HG03378 (cell line): Measurements from ENCODE around the gene PCDH9.

Source experiments
- ATAC-seq: cut with Tn5 transposase; IDR thresholded peaks from one replicate; pipeline ENCODE4 v1.9.1; 2021; ENCODE audit warnings: mild to moderate bottlenecking, moderate library complexity; ENCODE audit not compliant: unreplicated experiment

The PCDH9 gene

DNA sequence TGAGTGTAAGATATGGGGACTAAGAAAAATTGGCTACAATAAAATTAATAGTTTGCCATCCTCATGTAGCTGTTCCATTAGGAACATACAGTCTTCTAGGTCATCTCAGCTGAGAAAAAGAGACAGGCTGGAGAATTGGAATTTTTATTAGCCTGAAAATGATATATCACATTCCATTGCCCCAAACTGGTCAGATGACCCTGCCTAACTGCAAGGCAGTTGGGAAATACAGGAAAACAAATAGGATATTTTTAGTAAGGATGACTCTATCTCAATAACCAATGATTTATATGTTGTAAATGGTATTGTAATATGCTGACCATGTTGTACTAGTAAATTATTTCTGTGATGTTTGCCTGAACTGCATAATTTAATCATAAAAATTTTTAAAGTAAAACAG, 673.8 kb downstream of the PCDH9 start:
- ATAC-seq = no peak

DNA sequence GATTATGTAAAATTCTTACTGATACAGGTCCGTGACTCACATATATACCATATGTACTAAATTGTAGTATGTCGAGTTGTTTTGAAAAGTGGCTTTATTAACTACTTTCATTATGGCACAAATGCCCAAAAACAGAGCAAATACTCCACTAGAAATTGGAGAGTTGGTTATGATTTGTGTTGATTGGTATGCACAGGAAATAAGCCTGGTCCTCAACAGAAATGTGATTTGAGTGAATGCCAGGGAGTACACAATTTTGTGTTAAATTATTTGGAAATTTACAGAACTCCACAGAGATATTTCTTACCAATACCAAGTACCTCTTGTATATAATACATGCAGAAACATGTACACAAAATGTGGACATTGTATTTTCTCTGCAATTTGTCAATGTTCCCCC, 676.7 kb downstream of the PCDH9 start:
- no peak for ATAC-seq

DNA sequence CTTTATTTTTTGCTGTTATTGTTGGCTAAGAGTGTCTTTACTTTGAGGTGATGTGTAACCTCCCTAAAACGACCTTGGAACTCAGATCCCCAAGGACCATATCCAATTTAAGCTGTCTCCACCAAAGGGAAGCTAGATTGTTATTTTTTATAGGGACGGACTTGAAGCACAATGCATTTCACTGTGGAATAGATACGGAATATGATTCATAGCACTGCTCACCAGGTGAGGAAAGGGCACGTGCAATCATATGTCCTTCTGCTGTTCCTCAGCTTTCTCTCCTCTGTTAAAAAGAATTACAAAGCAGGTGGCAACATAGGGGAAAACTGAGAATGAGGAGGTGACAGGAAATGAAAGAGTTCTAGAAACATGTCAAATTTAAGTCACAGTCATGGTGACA, 679.0 kb downstream of the PCDH9 start:
- ATAC-seq = no peak

DNA sequence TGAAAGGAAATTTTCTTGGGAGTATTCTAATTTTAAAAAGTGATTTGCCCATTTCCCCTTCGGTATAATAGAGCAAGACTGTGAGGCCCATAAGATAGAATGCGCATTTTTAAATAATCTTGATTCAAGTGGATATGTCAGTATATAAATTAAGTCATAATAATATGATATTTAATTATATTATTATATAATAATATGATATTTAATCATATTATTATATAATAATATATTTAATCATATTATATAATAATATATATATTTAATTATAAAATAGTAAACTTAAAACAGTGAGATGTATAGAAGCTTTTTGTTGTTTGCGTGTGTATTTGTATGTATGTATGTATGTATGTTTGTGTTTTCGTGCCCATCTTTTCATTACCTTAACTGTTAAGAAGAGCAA, 682.5 kb downstream of the PCDH9 start:
- ATAC-seq = no peak

DNA sequence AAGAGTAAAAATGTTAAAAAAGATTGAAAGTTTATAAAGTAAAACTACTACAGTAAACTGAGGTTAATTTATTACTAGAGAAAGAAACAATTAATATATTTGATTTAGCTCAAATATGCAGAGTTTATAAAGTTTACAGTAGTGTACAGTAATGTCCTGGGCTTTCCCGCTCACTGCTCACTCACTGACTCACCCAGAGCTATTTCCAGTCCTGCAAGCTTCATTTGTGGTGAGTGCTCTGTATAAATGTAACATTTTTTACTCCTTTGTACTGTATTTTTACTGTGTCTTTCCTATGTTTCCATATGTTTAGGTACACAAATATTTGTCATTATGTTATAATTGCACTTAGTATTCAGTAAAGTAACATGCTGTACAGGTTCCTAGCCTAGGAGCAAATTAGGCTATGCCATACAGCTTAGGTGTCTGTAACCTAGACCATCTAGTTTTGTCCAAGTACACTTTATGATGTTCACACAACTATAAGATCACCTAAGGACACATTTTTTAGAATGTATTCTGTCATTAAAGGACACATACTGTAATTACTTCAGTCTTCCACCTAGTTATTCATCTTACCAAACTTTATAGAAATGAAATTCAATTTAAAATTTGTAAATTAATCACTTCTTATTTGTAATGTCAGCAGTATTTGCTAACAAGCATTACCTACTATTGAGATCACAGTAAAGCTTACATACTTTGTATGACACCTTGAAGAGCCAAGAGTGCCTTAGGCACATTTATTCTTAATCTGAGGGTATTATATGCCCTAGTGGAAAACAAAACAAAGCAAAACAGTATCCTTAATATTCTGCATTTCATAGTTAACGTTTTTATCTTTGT, 683.4 kb downstream of the PCDH9 start:
- ATAC-seq = no peak

DNA sequence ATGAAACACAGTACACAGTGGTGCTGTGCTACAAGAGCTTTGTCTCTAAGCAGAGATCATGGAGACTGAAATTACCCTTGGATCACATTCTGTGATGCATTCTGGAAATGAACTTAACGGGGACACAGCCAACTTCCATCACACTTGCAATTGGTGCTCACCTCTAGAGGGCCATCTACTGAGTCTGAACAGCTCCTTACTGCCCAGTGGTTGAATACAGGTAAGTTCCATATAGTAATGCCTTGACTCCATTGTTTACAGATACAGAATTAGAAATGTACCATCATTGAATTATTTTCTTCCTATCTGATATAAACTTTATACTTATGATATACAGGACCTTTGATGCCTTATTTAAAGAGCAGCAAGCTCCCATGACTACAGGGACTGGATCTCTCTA, 686.4 kb downstream of the PCDH9 start:
- no peak for ATAC-seq

DNA sequence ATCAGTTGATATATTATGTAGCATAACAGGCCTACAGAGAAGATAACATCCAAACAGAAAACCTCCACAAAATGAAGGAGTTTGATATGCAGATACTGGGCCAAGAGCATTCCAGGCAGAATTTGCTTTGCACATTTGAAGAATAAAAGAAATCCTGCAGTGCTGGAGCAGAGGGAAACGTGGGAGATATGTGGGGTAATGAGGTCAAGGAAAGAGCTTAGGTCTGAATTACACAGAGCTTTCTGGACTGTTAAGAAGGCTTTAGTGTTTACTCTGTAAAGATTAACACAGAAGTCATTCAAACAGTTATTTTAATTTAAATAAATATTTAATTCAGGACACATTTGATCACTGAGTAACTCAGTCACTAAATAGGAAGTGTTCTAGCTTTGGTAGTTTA, 692.7 kb downstream of the PCDH9 start:
- no peak for ATAC-seq

DNA sequence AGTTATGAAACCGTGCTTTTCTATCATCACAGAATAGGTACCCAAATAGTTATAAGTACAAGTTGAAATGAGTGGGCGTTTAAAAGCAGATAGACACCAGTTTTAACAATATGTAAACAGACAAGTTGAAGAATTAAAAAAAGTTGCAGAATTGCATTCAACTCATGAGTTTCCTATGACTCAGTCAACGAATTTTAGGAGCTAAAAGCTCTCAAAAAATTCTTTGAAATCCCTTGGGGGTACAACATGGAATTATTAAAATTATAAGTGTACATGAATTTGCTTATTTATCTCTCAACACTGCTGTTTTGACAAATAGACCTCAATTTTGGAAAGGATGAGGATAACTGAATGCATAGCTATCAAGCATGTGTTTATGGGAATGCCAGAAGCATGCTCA, 693.4 kb downstream of the PCDH9 start:
- no peak for ATAC-seq

DNA sequence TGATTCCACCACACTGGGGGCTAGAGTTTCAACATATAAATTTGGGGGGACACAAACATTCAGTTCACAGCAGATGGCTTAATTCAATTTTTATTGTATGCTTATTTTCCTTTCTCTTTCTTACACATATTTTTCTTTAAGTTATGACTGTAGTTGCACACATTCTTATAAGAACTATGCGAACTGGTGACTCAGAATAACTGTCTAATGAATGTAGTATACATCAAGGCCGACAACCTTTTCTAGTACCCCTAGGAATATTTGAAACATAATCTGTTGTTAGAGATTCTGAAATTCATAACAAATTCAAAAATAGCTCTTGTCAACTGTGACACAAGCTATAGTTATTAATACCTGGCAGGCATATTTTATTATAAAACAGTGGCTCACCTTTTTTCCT, 695.6 kb downstream of the PCDH9 start:
- ATAC-seq = no peak

DNA sequence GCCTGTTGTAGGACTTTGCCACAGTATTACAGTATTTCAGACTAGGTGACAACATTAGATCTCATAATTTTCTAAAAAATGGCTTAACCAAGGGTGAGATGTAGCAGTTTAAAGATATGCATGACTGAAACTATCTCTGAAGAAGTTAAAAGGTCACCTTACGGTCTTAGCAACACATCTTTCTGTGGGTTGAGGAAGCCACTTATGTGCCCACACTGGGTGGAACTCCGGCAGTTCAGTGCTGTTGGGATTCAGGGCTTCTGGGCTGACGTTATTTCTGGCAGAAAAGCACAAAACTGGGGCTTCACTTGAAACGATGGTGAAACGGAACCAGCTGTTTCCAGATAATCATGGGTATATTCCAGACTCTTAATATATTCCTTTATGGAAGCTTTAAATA, 697.3 kb downstream of the PCDH9 start:
- ATAC-seq = no peak

DNA sequence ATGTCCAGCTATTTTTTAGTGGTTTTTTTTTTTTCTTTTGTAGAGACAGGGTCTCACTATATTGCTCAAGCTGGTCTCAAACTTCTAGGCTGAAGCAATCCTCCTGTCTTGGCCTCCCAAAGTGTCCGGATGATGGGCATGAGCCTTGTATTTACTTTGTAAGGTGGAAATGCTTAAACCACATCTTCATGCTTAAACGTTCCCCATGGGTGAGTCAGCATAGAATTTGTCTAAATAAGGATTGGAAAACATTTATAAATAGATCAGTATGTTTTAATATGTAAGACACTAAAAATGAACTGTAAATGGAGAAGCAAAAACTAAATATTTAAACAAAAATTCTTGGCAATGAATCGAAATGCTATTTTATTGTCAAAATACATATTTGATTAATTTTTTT, 698.0 kb downstream of the PCDH9 start:
- ATAC-seq = no peak

DNA sequence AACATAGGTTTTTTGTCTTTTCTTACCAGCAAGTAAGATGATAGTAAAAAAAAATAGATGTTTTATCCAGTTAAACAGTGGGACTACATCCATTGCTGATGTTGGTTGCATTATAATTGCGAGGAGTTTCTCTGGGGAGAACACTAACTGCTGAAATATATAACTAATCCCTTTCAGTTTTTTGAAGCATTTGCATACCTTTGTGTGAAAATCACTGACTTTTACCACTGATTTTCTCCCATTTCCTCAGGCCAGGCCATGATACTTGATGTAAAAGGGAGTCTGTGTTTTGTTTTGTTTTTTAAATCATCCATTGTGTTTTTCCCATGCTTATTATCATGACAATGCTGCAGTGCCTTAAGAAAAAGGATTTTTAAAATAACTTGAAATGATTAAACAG, 699.5 kb downstream of the PCDH9 start:
- ATAC-seq = no peak

DNA sequence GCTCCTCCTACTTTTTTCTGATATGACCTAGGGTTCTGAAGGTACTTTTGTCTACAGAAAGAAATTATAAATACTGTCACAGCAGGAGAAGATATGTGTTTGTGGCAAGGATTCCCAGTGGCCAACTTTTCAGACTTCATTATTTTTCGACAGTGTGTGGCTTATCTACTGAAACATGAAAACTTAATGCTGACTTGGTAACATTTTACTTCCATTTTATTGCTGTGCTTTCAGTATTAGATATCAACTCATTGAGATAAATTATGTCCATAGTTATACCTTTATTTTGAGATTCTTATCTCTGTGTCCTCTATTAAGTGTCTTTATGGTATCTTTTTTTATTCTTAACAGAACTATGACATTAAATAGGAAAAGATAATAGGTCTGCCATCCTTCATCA, 700.0 kb downstream of the PCDH9 start:
- no peak for ATAC-seq

DNA sequence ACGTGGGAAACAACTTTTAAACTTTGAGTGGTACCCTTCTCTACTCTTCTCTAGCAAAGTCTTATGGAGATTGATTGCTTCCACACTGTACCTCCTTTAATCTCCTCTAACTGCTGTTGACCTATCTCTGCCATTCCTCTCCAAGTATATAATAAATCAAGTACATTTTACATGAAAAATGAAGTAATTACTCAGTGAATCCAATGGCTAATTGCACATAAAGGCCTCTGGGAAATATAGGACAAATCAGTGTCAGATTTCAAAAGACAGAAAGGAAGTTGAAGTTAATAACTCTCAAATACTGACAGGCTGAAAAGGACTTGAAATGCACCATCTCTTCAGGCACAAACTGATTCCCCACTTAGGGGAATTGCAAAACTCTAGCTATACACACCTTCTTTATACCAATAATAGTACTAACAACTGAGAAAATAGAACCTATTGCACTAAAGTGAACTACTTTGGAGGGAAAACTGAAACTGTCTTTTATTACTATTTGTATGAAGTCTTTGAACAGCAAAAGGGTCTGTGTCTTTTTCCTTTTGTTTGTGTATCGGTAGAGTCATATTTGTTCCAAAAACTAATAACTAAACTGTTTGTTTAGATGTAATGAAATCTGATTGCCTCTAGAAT, 701.1 kb downstream of the PCDH9 start:
- ATAC-seq = no peak

DNA sequence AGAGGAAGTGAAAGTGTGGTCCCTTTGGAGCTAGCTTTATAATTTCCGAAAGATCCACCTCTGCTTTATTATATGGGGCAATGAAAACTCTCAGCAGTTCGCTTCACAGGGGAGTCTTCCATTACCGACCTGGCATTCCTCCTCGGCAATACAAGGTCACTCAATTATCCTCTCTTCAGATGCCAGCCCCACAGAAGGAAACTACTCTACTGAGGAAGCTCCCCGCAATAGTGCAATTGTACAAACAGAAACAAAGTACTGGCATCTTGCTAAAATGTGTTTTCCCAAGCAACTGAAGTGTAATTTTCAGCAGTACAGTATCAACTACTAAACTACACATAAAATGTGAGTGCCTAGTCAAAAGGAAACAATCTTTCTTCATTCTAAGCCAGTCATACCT, 702.0 kb downstream of the PCDH9 start:
- ATAC-seq = no peak

DNA sequence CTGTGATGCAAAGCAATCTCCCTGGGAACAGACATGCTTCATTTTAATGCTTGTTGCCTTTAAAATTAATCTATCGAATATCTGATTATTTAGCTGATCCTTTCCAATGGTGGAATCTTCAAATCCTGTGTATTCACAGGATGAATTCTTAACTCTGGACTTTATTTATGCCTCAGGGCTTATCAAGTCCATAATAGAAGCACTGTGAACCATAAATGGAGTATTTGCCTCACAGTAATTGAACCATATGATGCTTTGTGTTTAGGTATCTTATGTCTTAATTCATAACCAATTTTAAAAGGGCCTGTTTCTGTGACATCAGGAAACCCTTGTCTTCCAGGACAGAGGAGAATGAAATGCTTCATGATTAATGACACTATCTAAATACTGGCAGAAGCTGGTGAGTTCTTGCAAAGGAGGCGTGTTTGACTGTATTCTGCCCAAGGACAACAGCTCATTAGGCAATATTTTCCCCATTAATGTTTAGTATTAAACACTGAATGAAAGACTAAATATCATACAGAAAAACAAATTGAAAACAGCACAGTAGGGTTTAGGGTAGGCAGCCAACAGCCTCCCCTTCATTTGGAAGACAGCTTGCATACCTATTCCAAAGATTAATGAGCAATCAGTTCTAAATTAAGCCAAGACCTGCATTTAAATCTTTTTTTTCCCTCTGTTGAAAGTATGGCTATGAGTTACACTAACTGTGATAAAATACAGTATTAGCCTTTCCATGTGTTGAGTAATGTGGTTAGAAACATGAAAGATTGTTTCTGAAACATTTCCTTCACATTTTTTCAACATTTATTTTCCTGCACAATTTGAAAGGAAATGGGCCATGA, 709.4 kb downstream of the PCDH9 start:
- ATAC-seq = no peak

DNA sequence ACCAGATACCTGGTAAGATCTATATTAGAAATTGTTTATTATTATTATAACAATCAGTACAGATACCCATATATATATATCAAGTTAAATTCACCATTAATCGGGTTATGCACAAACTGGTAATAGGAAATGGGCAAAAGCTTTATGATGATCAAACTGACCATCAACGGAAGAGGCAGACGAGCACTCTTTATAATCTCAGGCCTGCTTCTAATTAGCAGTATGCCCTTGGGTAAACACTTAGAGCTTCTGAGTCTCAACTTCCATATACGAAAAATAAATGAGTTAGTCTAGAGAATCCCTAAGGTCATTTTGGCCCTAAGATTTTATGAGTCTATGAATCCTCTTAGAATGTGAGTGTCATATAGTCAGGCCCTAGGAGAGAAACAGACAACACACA, 710.9 kb downstream of the PCDH9 start:
- no peak for ATAC-seq

DNA sequence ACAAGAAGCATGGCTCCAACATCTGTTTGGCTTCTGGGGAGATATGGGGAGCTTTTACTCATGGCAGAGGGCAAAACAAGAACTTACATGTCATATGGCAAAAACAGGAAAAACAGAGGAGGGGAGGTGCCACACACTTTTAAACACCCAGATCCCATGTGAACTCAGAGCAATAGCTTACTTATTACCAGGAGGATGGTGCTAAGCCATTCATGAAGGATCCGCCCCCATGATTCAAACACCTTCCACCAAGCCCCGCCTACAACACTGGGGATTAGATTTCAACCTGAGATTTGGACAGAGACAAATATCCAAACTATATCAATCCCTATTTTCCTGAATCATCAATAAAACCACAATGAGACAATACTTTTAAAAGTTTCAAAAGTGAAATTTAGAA, 712.1 kb downstream of the PCDH9 start:
- no peak for ATAC-seq

DNA sequence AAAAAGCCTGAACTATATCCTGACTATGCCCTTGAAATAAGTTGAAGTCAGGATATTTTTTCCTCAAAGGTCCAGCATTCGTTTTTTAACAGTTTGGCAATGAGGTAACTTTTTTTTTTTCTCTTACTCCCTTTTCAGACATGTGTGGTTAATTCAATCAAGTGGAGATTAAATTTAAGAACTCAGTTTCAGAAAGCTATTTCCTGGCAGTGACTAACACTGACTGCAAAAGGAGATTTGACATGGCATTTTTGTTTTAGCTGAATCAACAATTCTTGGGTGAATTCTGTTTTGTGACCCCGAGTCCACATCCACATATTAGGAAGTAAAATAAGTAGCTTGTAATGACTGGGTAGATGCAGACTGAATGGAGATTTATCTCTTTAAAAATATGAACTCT, 716.4 kb downstream of the PCDH9 start:
- no peak for ATAC-seq

DNA sequence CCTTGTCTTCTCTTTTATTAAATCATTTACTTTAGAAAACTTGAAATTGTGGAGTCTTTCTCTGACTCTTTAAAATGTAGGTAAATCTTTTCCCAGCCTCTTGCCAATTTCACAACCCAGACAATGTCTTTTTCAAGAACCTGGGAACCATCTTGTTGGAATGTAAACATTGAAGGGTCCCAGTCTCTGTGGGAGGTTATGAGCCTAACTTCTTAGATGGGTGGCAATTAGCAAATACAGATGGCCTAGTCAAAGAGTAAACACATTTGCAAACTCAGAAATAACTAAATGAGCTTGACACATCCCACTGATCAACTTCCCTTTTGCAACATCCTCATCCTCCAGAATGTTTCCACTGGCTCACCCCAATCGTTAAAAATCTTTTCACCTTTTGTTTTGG, 721.0 kb downstream of the PCDH9 start:
- ATAC-seq = no peak

DNA sequence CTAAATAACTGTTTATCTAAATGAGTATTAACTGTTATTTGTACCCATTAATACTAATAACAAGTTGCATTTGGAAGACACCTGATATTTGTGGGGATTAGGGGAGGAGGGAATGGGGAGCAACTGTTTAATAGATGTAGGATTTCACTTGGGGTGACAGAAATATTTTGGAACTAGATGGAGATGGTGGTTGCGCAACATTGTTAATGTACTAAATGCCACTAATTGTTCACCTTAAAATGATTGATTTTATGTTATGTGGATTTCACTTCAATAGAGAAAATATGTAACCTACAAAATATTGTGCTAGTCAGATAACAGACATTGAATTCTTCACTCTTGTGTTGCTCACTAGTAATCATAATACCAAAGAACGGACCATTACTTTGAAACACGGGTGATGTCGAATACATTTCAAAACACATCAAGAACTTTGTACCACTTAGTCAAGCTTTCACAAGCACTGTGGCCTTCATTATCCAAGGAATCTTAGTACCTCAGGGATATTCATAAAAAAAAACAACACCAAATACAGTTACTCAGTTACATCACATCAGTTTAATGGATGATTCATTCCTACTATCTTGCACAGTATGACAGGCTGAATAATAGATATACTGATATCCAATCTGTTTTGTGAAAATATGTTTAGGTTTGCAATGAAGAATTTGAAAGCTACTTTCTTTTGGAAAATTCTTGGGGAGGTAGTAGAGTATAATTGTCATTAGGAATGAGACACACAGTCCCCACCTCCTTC, 721.8 kb downstream of the PCDH9 start:
- no peak for ATAC-seq
